GM12878 (cell line): ENCODE results near the gene ECHDC1.
"Not testable (repeated sequence)": the region's sequence is repeated elsewhere in the genome, so short reads cannot be mapped to it uniquely, and the experiment has no call there.

Experiments used
- EZH2 ChIP-seq: IDR thresholded peaks from 2 replicates; pipeline ENCODE4 v1.6.1; 2012; ENCODE audit warnings: low read depth, mild to moderate bottlenecking, control low read depth, inconsistent platforms, low read length, borderline replicate concordance; ENCODE audit not compliant: control insufficient read depth
- SMARCA5 ChIP-seq: fragments of 450-650 bp; IDR thresholded peaks from 2 replicates; pipeline ENCODE4 v1.6.1; 2017; ENCODE audit warnings: mild to moderate bottlenecking
- TAF1 ChIP-seq: IDR thresholded peaks from 2 replicates; pipeline ENCODE4 v1.6.1; 2011; ENCODE audit warnings: mild to moderate bottlenecking, low read depth, low read length, borderline replicate concordance
- TF ChIP-seq, protein P1 (sequence below), 3 experiments: IDR thresholded peaks in 2 of 3; conservative IDR thresholded peaks in 1 of 3; 2 replicates each; pipeline ENCODE4 v1.5.1; 2011; ENCODE audit warnings: low read depth in 3 of 3, low read length in 3 of 3, mild to moderate bottlenecking in 3 of 3, control low read depth in 2 of 3, moderate library complexity in 2 of 3, inconsistent platforms in 1 of 3, mixed read lengths in 1 of 3; ENCODE audit not compliant: control insufficient read depth in 2 of 3, insufficient read depth in 1 of 3; ENCODE audit errors: extremely low read depth in 1 of 3

DNA sequence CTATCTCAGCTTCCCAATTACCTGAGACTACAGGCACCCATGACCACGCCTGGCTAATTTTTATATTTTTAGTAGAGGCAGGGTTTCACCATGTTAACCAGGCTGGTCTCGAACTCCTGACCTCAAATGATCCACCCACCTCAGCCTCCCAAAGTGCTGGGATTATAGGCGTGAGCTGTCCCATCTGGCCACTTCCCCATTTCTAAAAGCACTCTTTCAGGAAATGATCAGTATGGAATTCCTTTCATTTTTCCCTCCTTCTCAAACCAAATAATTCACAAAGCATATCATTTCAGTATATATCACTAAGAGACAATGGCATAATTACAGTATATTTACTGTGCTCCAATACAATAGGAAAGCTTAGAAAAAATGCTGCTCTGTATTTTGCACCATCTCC is 12.2 kb downstream of the ECHDC1 start:
- not testable (repeated sequence) for TF ChIP-seq TAF1, EZH2, SMARCA5
- TF ChIP-seq, protein P1, sequence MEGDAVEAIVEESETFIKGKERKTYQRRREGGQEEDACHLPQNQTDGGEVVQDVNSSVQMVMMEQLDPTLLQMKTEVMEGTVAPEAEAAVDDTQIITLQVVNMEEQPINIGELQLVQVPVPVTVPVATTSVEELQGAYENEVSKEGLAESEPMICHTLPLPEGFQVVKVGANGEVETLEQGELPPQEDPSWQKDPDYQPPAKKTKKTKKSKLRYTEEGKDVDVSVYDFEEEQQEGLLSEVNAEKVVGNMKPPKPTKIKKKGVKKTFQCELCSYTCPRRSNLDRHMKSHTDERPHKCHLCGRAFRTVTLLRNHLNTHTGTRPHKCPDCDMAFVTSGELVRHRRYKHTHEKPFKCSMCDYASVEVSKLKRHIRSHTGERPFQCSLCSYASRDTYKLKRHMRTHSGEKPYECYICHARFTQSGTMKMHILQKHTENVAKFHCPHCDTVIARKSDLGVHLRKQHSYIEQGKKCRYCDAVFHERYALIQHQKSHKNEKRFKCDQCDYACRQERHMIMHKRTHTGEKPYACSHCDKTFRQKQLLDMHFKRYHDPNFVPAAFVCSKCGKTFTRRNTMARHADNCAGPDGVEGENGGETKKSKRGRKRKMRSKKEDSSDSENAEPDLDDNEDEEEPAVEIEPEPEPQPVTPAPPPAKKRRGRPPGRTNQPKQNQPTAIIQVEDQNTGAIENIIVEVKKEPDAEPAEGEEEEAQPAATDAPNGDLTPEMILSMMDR (IDR thresholded peaks at IDR 0.05 in 2 of 3, conservative IDR thresholded peaks at IDR 0.05 in 1 of 3; ENCODE audit: control insufficient read depth in 2 of 3, extremely low read depth in 1 of 3, insufficient read depth in 1 of 3, low read depth in 3 of 3, low read length in 3 of 3) = not testable (repeated sequence)
